ENCODE measurements around the gene RAD21L1. TPM values are rescaled to one million over a fixed set of nuclear protein-coding genes. Genes with fewer than 3 reads are reported as not detected.

The RAD21L1 gene
- total and polyA plus RNA-seq, 4 donors = 0.02 to 0.23 TPM; not detected in 2

DNA sequence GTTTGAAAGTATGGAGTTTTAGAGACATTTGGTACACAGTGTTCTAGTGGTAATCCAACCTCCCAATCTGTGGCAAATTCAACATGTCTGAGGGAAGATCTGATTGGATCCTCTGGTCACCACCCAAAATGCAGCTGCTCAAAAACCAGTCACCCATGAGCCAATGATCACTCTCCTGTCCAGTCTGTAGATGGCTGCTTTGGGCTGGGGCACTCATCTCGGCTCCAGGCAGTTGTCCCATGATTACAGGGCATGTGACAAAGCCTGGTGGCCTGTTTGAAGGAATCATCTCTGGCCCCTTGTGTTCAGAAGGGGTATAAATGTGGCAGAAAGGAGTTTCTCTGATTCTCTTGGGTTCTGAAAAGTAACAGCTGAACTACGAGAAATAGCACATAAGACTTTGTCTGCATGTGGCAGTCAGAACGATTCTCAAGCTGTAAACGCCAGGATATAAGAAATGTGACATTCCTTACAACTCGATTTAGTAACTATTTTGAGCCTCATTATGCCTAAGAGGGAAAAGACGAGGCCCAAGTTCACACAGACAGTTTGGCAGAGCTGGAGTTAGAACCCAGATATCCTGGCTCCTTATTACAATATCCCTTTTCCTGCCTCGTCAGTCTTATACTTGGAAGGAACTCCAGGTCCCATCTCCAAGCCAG is 26.5 kb upstream of the RAD21L1 start:
- ATAC-seq (ENCODE audit: insufficient read depth, low FRiP score) (no peak), DNase-seq (peak in 2 of 3 donors; percentile 71 to 88)
- peaks cover 0 to 3% (median 0%) of the 10 kb centered on the region in 3 donors for H3K27me3 ChIP-seq (ENCODE audit: control insufficient read depth in 3 of 3, insufficient read depth in 3 of 3, low read length in 2 of 3)
- peak overlapping the region in 1 of 2 donors; percentile 33 for H3K9ac ChIP-seq (ENCODE audit: insufficient read depth in 1 of 2, low read length in 2 of 2)
- WGBS, 2 donors = 65 to 89% methylated on average over 7 of the region's 7 CpGs
- no peaks in the 10 kb centered on the region for H3K36me3 ChIP-seq (ENCODE audit: control insufficient read depth in 4 of 4, insufficient read depth in 4 of 4, low read length in 4 of 4)
- peak overlapping the region in 1 of 2 donors; percentile 61 for H3K27ac ChIP-seq (ENCODE audit: low read depth in 1 of 2, low read length in 1 of 2)
- no peaks in the 10 kb centered on the region for H3K9me3 ChIP-seq (ENCODE audit: control insufficient read depth in 4 of 4, insufficient read depth in 3 of 4, low read length in 3 of 4)
- no peak overlapping the region for H3K4me3 ChIP-seq
- peaks cover 0 to 49% (median 12%) of the 10 kb centered on the region in 5 donors for H3K4me1 ChIP-seq (ENCODE audit: control insufficient read depth in 5 of 5, insufficient read depth in 5 of 5, low read length in 5 of 5)
- TF ChIP-seq CTCF (IDR thresholded peaks at IDR 0.05; ENCODE audit: control extremely low read depth, extremely low read depth) = no peak

DNA sequence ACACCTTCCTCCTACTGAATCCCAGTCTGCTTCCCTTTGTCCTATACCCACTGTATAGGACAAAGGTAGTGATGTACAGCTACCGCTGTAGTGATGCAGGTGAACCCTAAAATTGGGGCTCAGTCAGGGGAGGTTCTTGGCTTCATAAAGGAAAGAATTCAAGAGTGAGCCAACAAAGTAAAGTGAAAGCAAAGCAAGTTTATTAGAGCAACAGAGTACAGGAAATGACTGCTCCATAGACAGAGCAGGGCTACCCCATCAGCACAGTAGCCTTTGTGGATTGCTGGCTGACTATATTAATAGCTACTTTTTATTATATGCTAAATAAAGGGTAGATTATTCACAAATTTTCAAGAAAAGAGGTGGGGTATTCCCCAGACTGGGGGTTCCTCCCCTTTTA is 25.9 kb upstream of the RAD21L1 start:
- Histone ChIP-seq H3K9me3 (ENCODE audit: control insufficient read depth in 4 of 4, insufficient read depth in 3 of 4, low read length in 3 of 4) (no peaks in the 10 kb centered on the region), H3K27me3 (ENCODE audit: control insufficient read depth in 3 of 3, insufficient read depth in 3 of 3, low read length in 2 of 3) (no peaks in the 10 kb centered on the region), H3K4me3 (no peak overlapping the region), H3K9ac (ENCODE audit: insufficient read depth in 1 of 2, low read length in 2 of 2) (peak overlapping the region in 1 of 2 donors; percentile 44), H3K36me3 (ENCODE audit: control insufficient read depth in 4 of 4, insufficient read depth in 4 of 4, low read length in 4 of 4) (no peaks in the 10 kb centered on the region), H3K4me1 (ENCODE audit: control insufficient read depth in 5 of 5, insufficient read depth in 5 of 5, low read length in 5 of 5) (peaks cover 0 to 54% (median 16%) of the 10 kb centered on the region in 5 donors), H3K27ac (ENCODE audit: low read depth in 1 of 2, low read length in 1 of 2) (peak overlapping the region in 1 of 2 donors; percentile 61)
- TF ChIP-seq CTCF (IDR thresholded peaks at IDR 0.05; ENCODE audit: control extremely low read depth, extremely low read depth) = no peak
- ATAC-seq (ENCODE audit: insufficient read depth, low FRiP score) (no peak), DNase-seq (peak in 2 of 3 donors; percentile 54 to 66)
- WGBS, 2 donors = 71 to 88% methylated on average over 1 of the region's 1 CpG

DNA sequence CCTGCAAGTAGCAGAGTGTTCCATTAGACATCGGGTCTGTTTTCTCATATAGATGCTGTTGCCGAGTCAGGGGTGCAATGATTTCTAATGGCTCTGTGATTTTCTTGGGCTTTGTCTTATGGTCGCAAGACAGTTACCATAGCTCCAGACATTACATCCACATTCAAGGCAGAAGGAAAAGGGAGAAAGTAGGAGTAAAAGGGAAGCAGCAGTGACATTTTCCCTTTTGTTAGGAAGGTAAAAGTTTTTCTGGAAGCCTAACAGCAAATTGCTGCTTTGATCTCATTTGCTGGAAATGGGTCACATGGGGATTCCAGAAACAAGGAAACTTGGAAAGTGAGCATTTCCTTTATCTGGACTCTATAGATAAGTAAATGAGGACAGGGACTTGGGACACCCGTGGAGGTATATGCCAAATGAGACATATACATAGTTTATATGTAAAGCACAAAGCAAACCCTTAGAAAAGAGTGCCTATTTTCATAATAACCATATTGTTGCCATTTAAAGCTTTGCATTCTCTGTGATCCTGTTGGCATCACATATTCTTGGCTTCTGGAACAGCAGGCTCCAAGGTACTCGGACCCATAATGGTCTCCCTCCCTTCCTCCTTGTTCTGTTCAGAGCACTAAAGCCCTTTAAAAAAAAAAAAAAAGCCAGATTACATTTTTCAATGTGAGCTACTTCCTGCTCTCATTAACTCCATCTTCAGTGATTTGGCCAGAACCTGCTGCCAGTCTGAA is 22.9 kb upstream of the RAD21L1 start, which contains the start of gene C20orf202:
Gene C20orf202 (plus strand): TSS at position 693 of the 743 bp plus-strand sequence. CDS start 132 bp downstream, outside the sequence.
- no peaks in the 10 kb centered on the region for H3K36me3 ChIP-seq (ENCODE audit: control insufficient read depth in 4 of 4, insufficient read depth in 4 of 4, low read length in 4 of 4)
- no peaks in the 10 kb centered on the region for H3K27me3 ChIP-seq (ENCODE audit: control insufficient read depth in 3 of 3, insufficient read depth in 3 of 3, low read length in 2 of 3)
- peak within 1 kb of the TSS in 1 of 2 donors; percentile 55 for H3K27ac ChIP-seq (ENCODE audit: low read depth in 1 of 2, low read length in 1 of 2)
- no peak for TF ChIP-seq CTCF (IDR thresholded peaks at IDR 0.05; ENCODE audit: control extremely low read depth, extremely low read depth)
- peak within 1 kb of the TSS; percentile 13 for H3K4me3 ChIP-seq
- no peaks in the 10 kb centered on the region for H3K9me3 ChIP-seq (ENCODE audit: control insufficient read depth in 4 of 4, insufficient read depth in 3 of 4, low read length in 3 of 4)
- DNase-seq (no peak), ATAC-seq (ENCODE audit: insufficient read depth, low FRiP score) (no peak)
- no peak within 1 kb of the TSS for H3K9ac ChIP-seq (ENCODE audit: insufficient read depth in 1 of 2, low read length in 2 of 2)
- WGBS, 2 donors = 68 to 81% methylated on average over 5 of the region's 5 CpGs
- peaks cover 0 to 60% (median 16%) of the 10 kb centered on the region in 5 donors for H3K4me1 ChIP-seq (ENCODE audit: control insufficient read depth in 5 of 5, insufficient read depth in 5 of 5, low read length in 5 of 5)

All from lung (tissue), 12 donors.